ENCODE measurements around the gene KCNC1. TPM values are rescaled to one million over a fixed set of nuclear protein-coding genes. Genes with fewer than 3 reads are reported as not detected.

The KCNC1 gene
- total RNA-seq, 1 donor from 2014 or later: 0.20 TPM

DNA sequence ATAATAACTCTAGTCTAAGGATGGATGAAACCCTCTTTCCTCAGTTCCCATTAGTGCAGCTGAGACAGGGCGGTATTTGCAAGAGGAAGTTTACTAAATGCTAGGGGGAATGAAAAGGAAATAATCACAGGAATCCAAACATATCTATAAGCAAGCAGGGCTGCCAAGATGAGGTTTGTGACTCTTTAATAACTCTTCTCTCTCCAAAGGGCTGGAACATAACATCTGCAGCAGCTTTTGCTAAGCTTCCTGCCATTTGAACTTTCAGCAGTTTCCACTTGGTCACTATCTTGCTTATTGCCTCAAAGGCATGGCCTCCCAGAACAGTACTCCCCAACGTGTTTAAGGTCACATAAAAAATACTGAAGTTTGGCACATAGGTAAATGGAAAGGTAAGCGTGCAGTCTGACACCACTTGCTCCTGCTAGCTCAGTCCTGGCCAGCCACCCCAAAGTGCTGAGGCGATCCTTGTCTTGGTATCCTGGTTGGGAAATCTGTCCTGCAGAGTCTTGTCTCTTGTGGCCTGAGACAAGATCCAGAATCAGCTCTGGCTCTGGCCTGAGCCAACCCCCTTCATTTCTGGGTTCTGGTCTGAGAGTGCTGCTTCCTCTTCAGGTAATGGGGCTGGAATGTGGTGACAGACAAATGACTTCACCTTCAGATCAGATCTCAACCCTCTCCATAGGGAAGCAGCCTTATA is 81.8 kb downstream of the KCNC1 start:
- no peak for DNase-seq (ENCODE audit: low spot score)
- Mint-ChIP-seq H3K9me3 (ENCODE audit: low read depth) (no peaks in the 10 kb centered on the region), H3K4me3 (ENCODE audit: unreplicated experiment) (no peak overlapping the region), H3K4me1 (ENCODE audit: low read depth) (peaks cover 17% of the 10 kb centered on the region), H3K27me3 (ENCODE audit: low read depth) (no peaks in the 10 kb centered on the region), H3K36me3 (ENCODE audit: low read depth) (no peaks in the 10 kb centered on the region), H3K27ac (ENCODE audit: unreplicated experiment) (no peak overlapping the region)
- no peak for TF ChIP-seq CTCF (IDR thresholded peaks at IDR 0.05)

GRCh38 chr11:17821648-17822400 is 87.2 kb downstream of the KCNC1 start:
- Mint-ChIP-seq H3K9me3 (ENCODE audit: low read depth) (no peaks in the 10 kb centered on the region), H3K27ac (ENCODE audit: unreplicated experiment) (peak overlapping the region; percentile 81), H3K4me3 (ENCODE audit: unreplicated experiment) (no peak overlapping the region), H3K36me3 (ENCODE audit: low read depth) (no peaks in the 10 kb centered on the region), H3K27me3 (ENCODE audit: low read depth) (no peaks in the 10 kb centered on the region), H3K4me1 (ENCODE audit: low read depth) (peaks cover 15% of the 10 kb centered on the region)
- no peak for TF ChIP-seq CTCF (IDR thresholded peaks at IDR 0.05)
- DNase-seq (ENCODE audit: low spot score): no peak

DNA sequence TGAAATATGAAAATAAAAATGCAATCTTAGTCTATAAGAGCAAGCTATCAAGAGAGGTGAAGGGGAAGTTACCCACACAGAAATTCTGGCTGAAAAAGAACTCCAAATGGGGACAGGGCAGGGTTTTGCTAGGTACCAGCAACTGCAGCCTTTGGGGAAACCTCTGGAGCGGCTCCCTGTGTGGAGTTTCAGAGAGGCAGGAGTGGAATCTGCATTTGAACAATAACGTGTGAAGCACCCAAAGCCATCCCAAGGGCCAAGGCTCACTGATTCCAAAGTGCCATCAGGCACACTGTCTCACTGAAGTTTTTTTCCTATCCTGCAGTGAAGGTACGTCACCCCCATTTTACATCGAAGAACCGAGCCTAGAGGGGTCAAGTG is 87.8 kb downstream of the KCNC1 start:
- DNase-seq (ENCODE audit: low spot score): no peak
- Mint-ChIP-seq H3K9me3 (ENCODE audit: low read depth) (no peaks in the 10 kb centered on the region), H3K27ac (ENCODE audit: unreplicated experiment) (peak overlapping the region; percentile 81), H3K4me1 (ENCODE audit: low read depth) (peaks cover 15% of the 10 kb centered on the region), H3K27me3 (ENCODE audit: low read depth) (no peaks in the 10 kb centered on the region), H3K36me3 (ENCODE audit: low read depth) (no peaks in the 10 kb centered on the region), H3K4me3 (ENCODE audit: unreplicated experiment) (no peak overlapping the region)
- no peak for TF ChIP-seq CTCF (IDR thresholded peaks at IDR 0.05)

DNA sequence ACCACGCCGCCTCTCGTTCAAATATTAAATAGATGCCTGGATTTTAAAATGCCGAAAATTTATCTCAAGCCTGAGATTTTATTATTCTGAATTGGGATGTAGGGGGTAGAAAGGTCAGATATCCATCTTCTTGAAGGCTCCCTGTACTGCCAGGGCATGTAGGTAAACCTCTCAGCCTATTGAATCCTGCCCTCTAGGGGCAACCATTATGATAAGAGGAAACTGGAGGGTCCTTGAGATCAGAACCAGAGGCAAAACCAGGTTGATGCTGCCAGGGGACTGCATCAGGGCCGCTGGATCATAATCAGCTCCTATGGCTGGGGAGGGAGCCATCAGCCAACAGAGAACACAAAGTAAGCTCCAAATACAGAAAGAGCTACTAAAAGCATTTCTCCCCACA is 92.4 kb downstream of the KCNC1 start:
- no peak overlapping the region for H3K4me3 Mint-ChIP-seq (ENCODE audit: unreplicated experiment)
- no peaks in the 10 kb centered on the region for H3K9me3 Mint-ChIP-seq (ENCODE audit: low read depth)
- no peak for DNase-seq (ENCODE audit: low spot score)
- no peak overlapping the region for H3K27ac Mint-ChIP-seq (ENCODE audit: unreplicated experiment)
- H3K4me1 Mint-ChIP-seq (ENCODE audit: low read depth): peaks cover 9% of the 10 kb centered on the region
- no peaks in the 10 kb centered on the region for H3K36me3 Mint-ChIP-seq (ENCODE audit: low read depth)
- peak; percentile 36 for TF ChIP-seq CTCF (IDR thresholded peaks at IDR 0.05)
- H3K27me3 Mint-ChIP-seq (ENCODE audit: low read depth): no peaks in the 10 kb centered on the region

DNA sequence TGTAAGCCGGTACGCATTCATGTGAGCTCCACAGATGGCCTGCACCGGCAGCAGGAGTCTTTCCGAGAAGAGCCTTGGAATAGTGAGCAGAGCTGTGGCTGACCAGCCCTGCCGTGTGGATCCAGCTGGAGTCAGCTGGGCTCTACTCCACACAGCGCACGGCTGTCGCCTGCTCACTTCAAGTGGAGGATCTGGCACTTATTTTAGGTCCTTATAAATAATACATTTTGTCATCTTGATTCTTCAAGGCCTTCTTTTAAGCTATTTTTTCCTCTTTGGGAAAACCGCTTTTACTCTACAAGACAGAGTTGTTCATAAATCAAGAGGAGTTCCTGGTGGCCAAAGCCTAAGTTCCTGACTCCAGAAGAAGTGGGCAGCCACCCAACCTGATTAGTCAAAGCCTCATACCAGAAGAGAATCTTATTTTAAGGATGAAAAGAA is 93.8 kb downstream of the KCNC1 start:
- no peaks in the 10 kb centered on the region for H3K4me1 Mint-ChIP-seq (ENCODE audit: low read depth)
- no peak for TF ChIP-seq CTCF (IDR thresholded peaks at IDR 0.05)
- no peak overlapping the region for H3K27ac Mint-ChIP-seq (ENCODE audit: unreplicated experiment)
- no peaks in the 10 kb centered on the region for H3K9me3 Mint-ChIP-seq (ENCODE audit: low read depth)
- no peaks in the 10 kb centered on the region for H3K36me3 Mint-ChIP-seq (ENCODE audit: low read depth)
- no peak overlapping the region for H3K4me3 Mint-ChIP-seq (ENCODE audit: unreplicated experiment)
- no peaks in the 10 kb centered on the region for H3K27me3 Mint-ChIP-seq (ENCODE audit: low read depth)
- no peak for DNase-seq (ENCODE audit: low spot score)

Measured in chondrocyte (in vitro differentiated cells).